GM19193 (cell line): ENCODE measurements around the gene FBXL12.
A peak's percentile ranks its signal among the peaks of the same experiment; 100 is the strongest.

Experiments used
- POLR2A ChIP-seq: IDR thresholded peaks from 4 replicates; pipeline ENCODE4 v1.6.1; 2011; ENCODE audit not compliant: insufficient read depth, insufficient read length; ENCODE audit errors: extremely low read depth

Gene FBXL12

DNA sequence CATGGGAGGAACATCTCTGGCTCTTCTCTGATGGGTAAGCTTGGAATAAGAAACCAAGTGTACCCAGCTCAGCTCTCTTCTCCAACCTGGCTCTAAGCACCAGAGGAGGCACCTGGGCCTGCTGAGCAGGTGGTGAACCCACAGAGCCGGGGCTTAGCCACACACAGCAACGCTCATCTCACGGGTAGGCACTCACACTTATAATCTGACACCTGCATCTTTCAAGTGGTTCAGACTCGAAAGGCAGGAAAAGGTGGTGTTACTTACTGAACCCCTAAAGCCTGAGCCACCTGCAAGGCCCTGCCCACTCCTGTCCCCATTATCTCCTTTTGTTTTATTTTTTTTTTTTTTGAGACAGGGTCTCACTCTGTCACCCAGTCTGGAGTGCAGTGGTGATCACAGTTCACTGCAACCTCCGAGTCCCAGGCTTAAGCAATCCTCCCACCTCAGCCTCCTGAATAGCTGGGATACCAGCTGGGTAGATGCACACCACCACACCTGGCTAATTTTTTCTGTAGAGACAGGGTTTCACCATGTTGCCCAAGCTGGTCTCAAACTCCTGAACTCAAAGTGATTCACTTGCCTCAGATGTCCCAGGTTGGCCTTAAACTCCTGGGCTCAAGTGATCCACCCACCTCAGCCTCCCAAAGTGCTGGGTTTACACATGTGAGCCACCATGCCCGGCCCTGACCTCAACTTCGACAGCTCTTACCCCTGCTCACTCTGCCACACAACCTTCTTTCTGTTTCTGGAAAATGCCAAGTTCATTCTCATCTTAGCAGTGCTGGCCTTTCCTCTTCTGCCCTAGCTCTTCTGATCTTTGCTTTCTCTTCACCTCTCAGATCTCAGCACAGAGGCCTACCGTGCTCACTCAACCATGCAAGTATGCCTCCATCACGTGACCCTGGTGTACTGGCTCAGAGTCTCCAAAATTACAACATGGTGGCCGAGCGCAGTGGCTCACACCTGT, 9.7 kb downstream of the FBXL12 start:
- no peak for TF ChIP-seq POLR2A

DNA sequence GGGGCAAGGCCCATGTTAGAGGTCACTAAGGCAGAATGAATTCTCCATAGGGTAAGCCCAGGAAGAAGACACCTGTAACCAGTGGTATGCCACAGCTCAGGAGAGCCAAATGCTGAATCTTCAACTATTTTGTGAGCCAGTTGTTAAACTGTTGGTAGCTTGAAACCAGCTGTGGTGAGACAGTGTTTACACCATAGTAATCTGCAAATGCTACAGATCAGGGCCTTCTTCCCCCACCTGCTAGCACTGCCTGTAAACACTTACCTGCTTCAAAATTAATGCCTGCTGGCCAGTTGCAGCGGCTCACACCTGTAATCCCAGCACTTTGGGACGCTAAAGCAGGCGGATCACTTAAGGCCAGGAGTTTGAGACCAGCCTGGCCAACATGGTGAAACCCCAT, 12.1 kb downstream of the FBXL12 start:
- no peak for TF ChIP-seq POLR2A

DNA sequence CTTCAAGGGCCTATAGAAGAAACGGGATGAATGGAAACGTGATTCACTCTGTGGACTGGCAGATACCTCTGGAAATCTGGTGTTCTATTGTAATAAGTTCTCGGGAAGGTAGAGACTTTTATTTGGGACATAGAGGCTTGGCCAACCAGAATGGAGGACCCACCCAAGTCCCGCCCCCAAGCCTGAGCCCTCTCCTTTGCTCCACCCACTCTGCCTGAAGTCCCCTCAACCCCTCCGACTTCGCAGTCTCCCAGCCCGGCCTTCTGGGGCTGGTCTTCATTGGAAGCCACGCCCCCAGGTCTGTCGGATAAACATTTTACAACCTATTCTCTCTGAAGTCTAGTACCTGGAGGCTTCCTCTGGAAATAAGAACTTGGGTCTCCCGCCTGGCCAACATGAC, 16.9 kb downstream of the FBXL12 start:
- no peak for TF ChIP-seq POLR2A

DNA sequence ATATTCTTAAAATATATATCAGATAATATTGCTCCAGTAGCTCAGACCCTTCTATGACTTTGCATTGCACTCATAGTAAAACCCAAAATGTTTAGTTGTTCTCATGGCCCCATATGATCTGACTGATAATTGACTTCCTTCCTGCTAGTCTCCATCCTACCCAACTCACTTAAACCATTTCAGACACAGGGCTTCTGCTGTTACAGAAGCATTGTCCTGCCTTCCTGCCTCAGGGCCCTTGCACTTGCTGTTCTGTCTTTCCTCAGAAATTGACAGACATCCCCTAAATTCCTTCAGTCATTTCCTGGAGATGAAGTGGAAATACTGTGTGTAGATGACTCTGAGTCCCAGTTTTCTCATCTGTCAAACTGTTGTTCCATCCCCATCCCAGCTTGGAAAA, 19.7 kb downstream of the FBXL12 start:
- no peak for TF ChIP-seq POLR2A

GRCh38 chr19:9797871-9798270, 21.0 kb downstream of the FBXL12 start:
- TF ChIP-seq POLR2A = no peak

DNA sequence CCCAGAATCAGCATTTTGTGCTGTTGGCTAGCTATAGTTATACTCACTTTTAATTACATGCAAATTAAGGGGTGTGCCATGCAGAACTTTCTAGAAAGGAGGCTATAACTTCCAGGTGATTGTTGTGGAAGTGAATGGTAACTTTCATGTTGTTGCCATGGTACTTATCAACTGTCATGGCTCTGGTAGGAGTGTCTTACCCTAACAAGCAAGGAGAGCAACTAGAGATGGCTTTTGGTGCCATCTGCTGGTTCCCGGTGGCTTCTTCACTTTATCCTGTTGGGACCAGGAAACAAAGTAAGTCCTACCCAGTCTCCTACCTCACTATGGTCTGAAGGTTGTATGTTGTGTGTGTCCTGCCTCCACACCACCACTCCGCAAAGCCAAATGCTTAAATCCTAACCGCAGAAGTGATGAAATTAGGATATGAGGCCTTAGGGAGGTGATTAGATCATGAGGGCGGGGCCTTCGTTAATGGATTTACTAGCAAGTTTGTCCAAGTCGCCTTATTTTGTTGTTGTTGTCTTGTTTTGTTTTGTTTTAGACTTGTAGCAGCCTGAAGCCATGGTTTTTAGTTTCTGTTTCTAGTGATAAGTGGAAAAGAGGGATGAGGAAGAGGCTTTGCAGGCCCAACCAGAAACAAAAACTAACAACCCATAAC, 22.6 kb downstream of the FBXL12 start:
- no peak for TF ChIP-seq POLR2A

DNA sequence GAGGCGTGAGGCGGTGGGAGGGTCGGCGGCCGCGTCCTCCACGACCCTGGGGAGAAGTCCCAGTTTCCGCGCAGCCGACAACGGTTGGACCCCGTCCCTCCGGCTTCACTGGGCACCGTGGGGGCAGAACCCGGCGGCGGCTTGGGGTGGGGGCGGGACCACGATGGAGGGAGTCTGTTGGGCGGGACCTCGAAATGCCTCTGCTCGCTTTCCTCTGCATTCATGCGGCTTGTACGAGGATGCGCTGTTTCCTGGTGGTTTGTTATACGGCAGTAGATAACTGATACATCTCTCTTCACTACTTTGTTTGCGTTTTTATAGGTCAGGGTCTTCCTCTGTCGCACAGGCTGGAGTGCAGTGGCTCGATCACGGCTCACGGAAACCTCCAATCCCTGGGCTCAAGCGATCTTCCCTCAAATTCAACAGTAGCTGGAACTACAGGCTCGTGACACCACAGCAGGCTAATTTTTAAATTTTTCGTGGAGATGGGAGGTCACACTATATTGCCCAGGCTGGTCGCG, 25.7 kb downstream of the FBXL12 start:
- TF ChIP-seq POLR2A = no peak

GRCh38 chr19:9792206-9793070, 26.4 kb downstream of the FBXL12 start:
- TF ChIP-seq POLR2A = no peak

- no peak for TF ChIP-seq POLR2A
These were observed 27.2 kb downstream of the FBXL12 start for GRCh38 chr19:9791552-9792205.

DNA sequence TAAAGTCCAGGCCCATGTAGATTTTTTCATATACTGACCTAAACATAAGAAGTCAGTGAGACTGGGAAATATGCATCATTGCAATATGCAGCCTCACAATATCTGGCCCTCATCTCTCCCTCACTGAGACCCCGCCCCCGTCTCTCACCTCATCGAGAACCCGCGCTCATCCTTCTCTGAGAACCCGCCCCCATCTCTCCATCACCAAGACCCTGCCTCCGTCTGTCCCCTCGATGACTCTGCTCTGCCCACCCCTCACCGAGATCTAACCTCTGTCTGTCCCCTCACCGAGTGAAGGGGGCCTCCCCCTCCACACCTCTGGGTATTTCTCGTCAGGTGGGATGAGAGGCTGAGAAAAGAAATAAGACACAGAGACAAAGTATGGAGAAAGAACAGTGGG, 29.8 kb downstream of the FBXL12 start:
- no peak for TF ChIP-seq POLR2A

GRCh38 chr19:9786819-9787218, 32.1 kb downstream of the FBXL12 start:
- TF ChIP-seq POLR2A = no peak

GRCh38 chr19:9786342-9786741, 32.5 kb downstream of the FBXL12 start:
- no peak for TF ChIP-seq POLR2A

- TF ChIP-seq POLR2A = peak; percentile 62
These were observed 33.2 kb downstream of the FBXL12 start for GRCh38 chr19:9785367-9786331.
